Activated CD8-positive, alpha-beta T cell treated with anti-CD3 and anti-CD28 coated beads for 36 hours (primary cell): ENCODE results near the gene SLC25A36. TPM values are rescaled to one million over a fixed set of nuclear protein-coding genes. Genes with fewer than 3 reads are reported as not detected.

Source experiments
- ATAC-seq: fragments of 200-7000 bp; cut with Tn5 transposase; one replicate; pipeline ENCODE4 v1.10.0; 2021; ENCODE audit warnings: mild to moderate bottlenecking, moderate library complexity
- CTCF ChIA-PET: fragments of 350-600 bp; sonication (Branson Sonifier 250); formaldehyde crosslinking; loops from one replicate; lab custom pipeline; 2021; ENCODE audit warnings: antibody characterized with exemption; lab: Charles Lee
- POLR2A ChIA-PET: fragments of 350-600 bp; sonication (Branson Sonifier 250); formaldehyde crosslinking; loops from one replicate; lab custom pipeline; 2021; ENCODE audit warnings: antibody characterized with exemption; lab: Charles Lee
- DNase-seq: peaks from one replicate; pipeline ENCODE4 v3.0.0-alpha.2; 2020
- H3K27ac Mint-ChIP-seq: one replicate; pipeline ENCODE4 v1.8.0; 2021; ENCODE audit warnings: mild to moderate bottlenecking, mixed read lengths
- H3K27me3 Mint-ChIP-seq: one replicate; pipeline ENCODE4 v1.8.0; 2021; ENCODE audit warnings: mixed read lengths
- H3K36me3 Mint-ChIP-seq: one replicate; pipeline ENCODE4 v1.8.0; 2021; ENCODE audit warnings: low read depth, mixed read lengths
- H3K4me1 Mint-ChIP-seq: one replicate; pipeline ENCODE4 v1.8.0; 2021; ENCODE audit warnings: low read depth, mixed read lengths
- H3K4me3 Mint-ChIP-seq: one replicate; pipeline ENCODE4 v1.8.0; 2021; ENCODE audit warnings: mild to moderate bottlenecking, moderate library complexity, mixed read lengths
- H3K9me3 Mint-ChIP-seq: one replicate; pipeline ENCODE4 v1.8.0; 2021; ENCODE audit warnings: mixed read lengths
- CTCF ChIP-seq: fragments of 200-600 bp; IDR thresholded peaks from one replicate; pipeline ENCODE4 v1.8.0; 2022; ENCODE audit warnings: antibody characterized with exemption, mild to moderate bottlenecking
- intact Hi-C: fragments of 100-400 bp; cut with micrococcal nuclease; formaldehyde crosslinking; loops from one replicate; pipeline ENCODE4 v1.10.0; 2022
- total RNA-seq, 2 experiments: library from RNA; stranded (reverse); gene quantifications; one replicate each; pipeline ENCODE4 v1.2.3, GENCODE V29; 2021

SLC25A36 gene
- total RNA-seq, 2 experiments from 2014 or later, result 102 to 106 TPM

- Mint-ChIP-seq H3K4me3 (no peak overlapping the region), H3K36me3 (no peaks in the 10 kb centered on the region)
Observed at GRCh38 chr3:140910860-140911259, 30.8 kb upstream of the SLC25A36 start.

DNA sequence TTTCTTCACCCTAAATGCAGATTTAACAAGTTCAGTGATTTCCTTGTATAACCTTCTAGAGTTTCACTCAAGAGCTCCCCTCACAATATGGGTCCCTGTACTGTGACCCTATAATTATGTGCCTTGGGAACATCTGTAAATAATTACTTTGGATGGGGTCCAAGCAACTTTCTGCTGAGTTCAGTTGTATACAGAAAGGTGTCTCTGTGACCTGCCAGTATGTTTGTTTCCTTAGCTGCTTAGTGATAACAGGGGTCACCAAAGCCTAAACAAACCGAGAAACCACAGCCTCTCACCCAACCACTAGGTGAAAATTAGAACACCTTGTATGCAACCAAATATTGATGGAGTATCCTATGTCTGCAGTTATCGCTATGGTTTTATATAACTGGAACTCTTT is 29.8 kb upstream of the SLC25A36 start:
- Mint-ChIP-seq H3K4me1 (no peaks in the 10 kb centered on the region), H3K4me3 (no peak overlapping the region), H3K36me3 (no peaks in the 10 kb centered on the region), H3K27me3 (peaks cover 4% of the 10 kb centered on the region), H3K9me3 (no peaks in the 10 kb centered on the region), H3K27ac (no peak overlapping the region)
- intact Hi-C loops, result no loop called here
- ChIA-PET POLR2A (no interaction called here), CTCF (no interaction called here)
- no peak for ATAC-seq
- no peak for DNase-seq
- no peak for TF ChIP-seq CTCF

More at GRCh38 chr3:140910860-140911259, 30.8 kb upstream of the SLC25A36 start:
- DNase-seq (peak; percentile 5), ATAC-seq (no peak)
- H3K4me1 Mint-ChIP-seq, result no peaks in the 10 kb centered on the region
- no peak for TF ChIP-seq CTCF
- ChIA-PET POLR2A (no interaction called here), CTCF (no interaction called here)
- no peaks in the 10 kb centered on the region for H3K9me3 Mint-ChIP-seq
- peaks cover 4% of the 10 kb centered on the region for H3K27me3 Mint-ChIP-seq
- intact Hi-C loops, result no loop called here
- no peak overlapping the region for H3K27ac Mint-ChIP-seq

DNA sequence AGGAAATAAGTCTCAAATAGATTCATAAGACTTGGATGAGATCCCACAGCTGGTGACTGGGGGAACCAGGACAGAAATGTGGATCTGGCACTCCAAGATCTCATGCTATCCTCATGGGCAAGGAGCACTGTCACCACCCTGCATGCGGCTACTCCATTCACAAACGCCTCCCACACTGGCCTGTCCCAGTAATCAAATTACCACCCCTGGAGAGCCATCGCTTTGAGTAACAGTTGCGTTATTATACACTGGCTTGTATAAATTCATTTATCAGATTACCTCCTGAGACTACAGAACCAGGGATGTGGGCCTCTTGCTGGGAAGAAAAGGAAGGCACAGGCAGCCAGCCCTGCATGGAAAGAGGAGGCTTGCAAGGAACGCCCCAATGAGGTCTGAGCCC is 27.9 kb upstream of the SLC25A36 start:
- no peak for ATAC-seq
- Mint-ChIP-seq H3K36me3 (no peaks in the 10 kb centered on the region), H3K27me3 (peaks cover 4% of the 10 kb centered on the region), H3K27ac (no peak overlapping the region), H3K9me3 (no peaks in the 10 kb centered on the region), H3K4me3 (no peak overlapping the region), H3K4me1 (no peaks in the 10 kb centered on the region)
- no peak for TF ChIP-seq CTCF
- ChIA-PET POLR2A (no interaction called here), CTCF (no interaction called here)
- intact Hi-C loops, result no loop called here
- no peak for DNase-seq

DNA sequence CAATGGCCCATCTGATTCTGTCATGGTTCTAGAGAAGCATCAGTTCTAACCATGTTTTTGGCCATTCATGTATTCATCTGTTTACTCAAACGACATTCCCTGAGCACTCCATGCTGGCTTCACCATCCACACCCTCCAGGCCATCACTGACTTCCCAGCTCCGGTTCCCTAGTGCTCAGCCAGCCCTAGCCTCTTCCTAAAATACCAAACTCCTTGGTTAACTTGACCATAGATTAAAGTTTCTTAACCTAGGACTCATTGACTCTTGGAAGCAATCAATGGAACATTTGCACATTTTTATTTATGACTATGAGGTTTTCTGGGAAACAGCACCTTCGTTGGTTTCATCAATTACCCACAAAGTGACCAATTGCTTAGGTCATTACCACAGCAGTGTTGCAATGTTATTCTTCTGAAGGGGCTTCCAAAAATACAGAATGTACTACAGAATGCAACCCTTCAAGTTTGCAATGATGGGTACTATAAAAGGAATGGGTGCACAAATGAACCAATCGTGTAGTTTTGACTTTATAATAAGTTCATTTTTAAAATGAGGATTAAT is 27.2 kb upstream of the SLC25A36 start:
- H3K27me3 Mint-ChIP-seq, result peaks cover 6% of the 10 kb centered on the region
- ATAC-seq (no peak), DNase-seq (no peak)
- intact Hi-C loops, result no loop called here
- no peaks in the 10 kb centered on the region for H3K4me1 Mint-ChIP-seq
- TF ChIP-seq CTCF, result no peak
- CTCF ChIA-PET, result interaction anchor here (1.2 kb wide), 1 partner anchor 17 kb away, joined by 4 read pairs; no protein-coding TSS in a partner anchor
- H3K9me3 Mint-ChIP-seq, result no peaks in the 10 kb centered on the region
- POLR2A ChIA-PET, result no interaction called here
- H3K27ac Mint-ChIP-seq, result no peak overlapping the region
- H3K36me3 Mint-ChIP-seq, result no peaks in the 10 kb centered on the region
- no peak overlapping the region for H3K4me3 Mint-ChIP-seq

DNA sequence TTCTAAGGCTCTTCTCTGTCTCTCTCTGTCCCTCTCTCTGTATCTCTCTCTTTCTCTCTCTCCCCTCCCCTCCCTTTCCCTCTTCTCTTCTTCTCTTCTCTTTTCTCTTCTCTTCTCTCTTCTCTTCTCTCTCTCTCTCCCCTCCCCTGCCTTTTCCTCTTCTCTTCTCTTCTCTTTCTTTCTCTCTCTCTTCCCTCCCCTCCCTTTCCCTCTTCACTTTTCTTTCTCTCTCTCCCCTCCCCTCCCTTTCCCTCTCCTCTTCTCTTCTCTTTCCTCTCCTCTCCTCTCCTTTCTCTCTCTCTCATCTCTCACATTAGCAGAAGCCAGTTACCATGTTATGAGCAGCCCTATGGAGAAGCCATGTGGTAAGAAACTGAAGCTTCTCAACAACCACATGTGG is 25.0 kb upstream of the SLC25A36 start:
- POLR2A ChIA-PET, result no interaction called here
- Mint-ChIP-seq H3K36me3 (no peaks in the 10 kb centered on the region), H3K4me1 (no peaks in the 10 kb centered on the region), H3K4me3 (no peak overlapping the region), H3K9me3 (no peaks in the 10 kb centered on the region), H3K27ac (no peak overlapping the region), H3K27me3 (peaks cover 7% of the 10 kb centered on the region)
- ATAC-seq (no peak), DNase-seq (no peak)
- intact Hi-C loops, result no loop called here
- CTCF ChIA-PET, result interaction anchor here (1.4 kb wide), 1 partner anchor 17 kb away, joined by 5 read pairs; no protein-coding TSS in a partner anchor
- TF ChIP-seq CTCF, result no peak
